NCI-H82 (cell line): ENCODE data around the gene AHSG.

Experiments used
- DNase-seq: peaks from one replicate; lab custom pipeline; 2025; lab: John Stamatoyannopoulos, UW

The AHSG gene

DNA sequence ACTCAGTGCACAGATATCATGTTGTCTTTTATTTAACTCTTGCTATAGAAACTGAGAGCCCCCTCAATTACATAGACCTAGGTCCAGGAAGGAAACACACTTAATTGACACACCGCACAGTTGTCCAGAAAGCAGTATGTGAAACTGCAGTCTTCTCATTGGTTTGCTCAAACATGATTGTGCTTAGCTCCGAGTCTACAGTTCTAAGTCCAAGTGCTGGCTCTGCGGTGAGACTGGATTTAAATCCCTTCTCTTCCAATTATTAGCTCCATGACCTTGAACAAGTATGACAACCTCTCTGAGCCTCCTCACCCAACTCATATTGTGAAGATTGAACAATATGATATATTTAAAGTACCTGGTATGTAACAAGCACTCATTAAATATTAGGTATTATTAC, 19.0 kb upstream of the AHSG start:
- DNase-seq: no peak

DNA sequence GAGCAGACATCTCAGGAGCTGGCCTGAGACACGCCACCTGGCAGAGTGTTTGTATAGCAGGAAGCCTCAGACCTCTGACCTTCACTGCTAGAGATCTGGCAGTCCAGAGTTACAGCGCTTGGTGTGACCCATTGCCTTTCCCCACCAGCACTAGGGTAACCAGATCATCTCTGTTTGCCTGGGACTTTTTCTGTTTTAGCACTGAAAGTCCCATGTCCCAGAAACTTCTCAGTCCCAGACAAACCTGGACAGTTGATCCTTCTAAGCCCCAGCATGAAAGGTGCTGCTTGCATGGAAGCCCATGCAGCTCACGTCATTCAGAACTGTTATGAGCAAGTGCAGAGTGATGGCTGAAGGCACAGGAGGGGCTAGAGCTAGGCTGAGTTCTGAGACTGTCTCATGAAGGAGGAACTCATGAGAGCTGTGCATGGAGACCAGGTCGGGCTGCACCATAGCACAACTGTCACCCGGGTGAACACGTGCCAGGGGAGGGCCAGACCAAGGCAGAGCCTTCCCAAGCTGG, 18.2 kb upstream of the AHSG start:
- no peak for DNase-seq

DNA sequence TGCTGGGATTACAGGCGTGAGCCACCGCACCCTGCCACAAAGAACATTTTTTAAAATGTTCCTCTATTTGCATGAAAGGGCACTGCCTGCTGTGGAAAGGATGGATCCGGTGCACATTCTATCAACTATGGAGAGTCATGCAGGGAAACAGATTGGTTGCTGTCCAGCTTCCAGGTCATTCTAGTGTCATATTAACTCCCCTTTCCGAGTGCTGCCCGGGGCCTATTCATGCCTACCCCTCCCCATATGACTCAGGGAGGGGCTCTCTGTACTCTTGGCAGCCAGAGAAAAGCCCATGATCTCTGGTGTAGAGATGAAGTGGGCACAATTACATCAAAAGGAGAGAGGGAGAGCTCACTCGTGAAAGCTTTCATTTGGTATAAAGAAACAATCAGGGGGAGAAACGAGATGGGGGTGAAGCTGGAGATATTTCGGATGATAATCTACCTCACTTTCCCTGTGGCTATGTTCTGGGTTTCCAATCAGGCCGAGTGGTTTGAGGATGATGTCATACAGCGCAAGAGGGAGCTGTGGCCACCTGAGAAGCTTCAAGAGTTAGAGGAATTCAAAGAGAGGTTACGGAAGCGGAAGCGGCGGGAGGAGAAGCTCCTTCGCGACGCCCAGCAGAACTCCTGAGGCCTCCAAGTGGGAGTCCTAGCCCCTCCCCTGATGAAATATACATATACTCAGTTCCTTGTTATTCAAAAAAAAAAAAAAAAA, 16.1 kb upstream of the AHSG start:
- DNase-seq: no peak

DNA sequence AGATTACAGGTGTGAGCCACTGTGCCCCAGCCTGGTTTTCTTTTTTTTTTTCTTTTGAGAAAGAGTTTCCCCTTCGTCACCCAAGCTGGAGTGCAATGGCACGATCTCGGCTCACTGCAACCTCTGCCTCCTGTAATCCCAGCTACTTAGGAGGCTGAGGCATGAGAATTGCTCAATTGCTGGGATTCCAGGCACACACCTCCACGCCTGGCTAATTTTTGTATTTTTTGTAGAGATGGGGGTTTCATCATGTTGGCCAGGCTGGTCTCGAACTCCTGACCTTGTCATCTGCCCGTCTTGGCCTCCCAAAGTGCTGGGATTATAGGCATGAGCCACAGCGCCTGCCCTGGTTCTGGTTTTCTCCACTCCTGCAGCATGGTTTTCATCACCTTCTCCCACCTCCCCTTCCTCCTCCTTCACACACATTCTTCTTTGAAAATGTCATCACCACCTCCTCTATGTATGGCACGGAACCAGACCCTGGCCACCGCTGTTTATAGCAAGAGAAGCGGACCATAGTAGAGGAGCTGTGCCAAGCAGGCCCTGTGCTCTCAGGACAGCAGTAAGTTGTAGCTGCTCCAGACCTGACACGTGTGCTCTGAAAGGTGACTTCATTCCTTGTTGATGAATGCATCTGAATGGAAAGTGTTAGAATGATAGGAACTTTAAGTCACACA, 14.6 kb upstream of the AHSG start:
- DNase-seq: no peak

DNA sequence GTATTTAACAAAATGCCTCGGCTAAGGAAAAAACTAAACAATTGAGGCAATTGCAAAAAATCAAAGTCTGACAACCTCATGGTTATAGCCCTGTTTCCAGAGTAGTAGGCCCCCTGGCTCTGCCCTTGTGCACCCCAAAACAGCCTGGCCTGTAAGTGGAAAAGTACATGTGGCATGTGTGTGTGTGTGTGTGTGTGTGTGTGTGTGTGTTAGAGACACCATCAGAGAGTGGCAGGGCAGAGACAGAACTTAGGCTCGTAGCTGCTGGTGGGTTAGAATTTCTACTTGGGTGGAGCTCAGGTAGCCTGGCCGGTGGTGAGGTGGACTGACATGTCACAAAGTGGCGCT, 14.1 kb upstream of the AHSG start:
- DNase-seq: no peak

DNA sequence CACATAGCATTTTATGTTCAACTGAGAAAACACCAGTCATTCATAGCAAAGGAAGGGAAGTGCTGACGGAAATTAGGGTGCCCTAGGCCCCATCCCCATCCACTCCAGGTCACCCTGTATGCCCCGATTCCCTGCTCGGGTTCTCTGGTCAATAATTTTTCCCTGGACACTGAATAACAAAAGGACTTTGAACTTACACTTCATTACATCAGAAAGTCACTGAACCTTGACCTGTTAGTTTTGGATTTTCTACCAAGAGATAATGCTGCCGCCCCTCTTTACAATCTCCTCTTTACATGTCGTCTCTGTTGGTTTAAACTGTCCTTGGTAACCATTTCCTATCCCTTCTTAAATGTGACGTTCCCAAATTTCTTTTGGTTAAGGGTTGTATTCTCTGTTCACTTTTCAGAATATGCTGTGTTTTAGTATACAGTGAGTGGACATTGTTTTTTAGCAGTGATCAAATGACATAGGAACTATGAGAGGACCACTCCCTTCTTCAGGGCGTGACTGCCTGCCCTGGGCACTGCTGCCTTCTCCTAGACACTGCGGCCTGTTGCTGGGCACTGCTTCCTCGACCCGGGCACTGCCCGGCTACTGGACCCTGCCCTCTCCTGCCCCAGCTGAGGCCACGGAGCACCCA, 13.6 kb upstream of the AHSG start:
- no peak for DNase-seq

DNA sequence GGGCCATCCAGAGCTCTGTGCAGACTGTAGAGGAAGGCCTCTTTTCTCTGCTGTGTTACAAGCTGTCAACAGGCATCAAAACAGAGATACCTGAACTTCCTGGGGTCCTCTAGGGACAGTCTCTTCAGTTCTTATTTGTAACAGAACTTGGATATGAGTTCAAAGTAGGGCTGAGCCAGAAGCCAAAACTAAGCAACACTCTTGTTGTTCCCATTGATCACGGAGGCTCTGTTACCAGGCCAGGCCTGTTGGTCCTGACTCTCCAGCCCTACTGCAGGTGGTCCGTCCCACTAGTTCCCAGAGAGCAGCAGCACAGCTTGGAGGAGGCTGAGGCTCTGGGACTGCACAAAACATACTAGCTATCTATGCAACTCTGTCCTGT, 13.1 kb upstream of the AHSG start:
- no peak for DNase-seq

DNA sequence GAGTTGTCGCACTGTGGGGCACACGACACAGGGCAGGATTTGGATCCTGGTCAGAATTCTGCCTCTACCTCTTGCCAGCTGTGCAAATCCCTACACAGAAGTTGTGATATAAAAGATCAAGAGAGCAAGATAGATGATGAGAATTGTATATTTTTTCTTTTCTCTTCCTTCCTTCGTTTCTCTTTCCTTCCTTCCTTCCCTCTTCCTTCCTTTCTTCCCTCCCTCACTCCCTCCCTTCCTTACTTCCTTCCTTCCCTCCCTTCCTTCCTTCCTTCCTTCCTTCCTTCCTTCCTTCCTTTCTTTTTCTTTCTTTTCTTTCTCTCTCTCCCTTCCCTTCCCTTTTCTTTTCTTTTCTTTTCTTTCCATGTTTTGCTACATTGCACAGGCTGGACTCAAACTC, 12.0 kb upstream of the AHSG start:
- DNase-seq: no peak

DNA sequence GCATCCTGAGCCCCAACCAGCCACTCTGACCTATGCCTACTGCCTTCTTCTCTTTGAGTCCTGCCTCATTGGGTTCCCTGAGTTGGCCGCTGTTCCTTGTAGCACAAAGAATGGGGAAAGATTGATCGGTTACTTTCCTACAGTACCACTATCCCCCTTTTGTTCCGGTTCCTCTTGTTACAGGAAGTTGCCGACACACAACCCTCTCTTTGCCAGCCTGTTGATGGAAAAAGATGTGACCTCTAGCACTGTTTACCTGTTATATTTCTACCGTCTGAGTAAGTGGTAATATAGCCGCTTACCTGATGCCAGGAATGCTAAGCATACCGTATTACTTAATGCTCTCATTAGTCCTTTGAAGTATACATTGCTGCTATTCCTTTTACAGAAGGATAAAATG, 9.7 kb upstream of the AHSG start:
- no peak for DNase-seq

DNA sequence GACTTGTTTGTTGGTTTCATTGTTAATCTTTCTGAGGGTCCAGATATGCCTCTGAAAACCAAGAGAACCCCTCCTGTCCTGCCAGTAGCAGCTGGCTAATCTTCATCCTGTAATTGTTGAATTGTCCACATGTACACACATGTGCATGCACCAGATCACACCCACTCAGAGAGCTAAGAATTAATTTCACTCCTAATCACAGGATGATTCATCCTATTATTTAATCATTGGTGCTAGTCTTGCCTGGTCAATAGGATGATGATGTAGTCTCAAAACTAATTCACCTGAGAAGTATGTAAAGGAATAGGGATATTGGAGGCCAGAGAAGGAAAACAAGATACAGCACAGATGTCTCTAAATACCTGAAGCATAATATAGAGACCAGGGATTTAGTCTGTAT, 7.8 kb upstream of the AHSG start:
- peak; percentile 44 for DNase-seq

DNA sequence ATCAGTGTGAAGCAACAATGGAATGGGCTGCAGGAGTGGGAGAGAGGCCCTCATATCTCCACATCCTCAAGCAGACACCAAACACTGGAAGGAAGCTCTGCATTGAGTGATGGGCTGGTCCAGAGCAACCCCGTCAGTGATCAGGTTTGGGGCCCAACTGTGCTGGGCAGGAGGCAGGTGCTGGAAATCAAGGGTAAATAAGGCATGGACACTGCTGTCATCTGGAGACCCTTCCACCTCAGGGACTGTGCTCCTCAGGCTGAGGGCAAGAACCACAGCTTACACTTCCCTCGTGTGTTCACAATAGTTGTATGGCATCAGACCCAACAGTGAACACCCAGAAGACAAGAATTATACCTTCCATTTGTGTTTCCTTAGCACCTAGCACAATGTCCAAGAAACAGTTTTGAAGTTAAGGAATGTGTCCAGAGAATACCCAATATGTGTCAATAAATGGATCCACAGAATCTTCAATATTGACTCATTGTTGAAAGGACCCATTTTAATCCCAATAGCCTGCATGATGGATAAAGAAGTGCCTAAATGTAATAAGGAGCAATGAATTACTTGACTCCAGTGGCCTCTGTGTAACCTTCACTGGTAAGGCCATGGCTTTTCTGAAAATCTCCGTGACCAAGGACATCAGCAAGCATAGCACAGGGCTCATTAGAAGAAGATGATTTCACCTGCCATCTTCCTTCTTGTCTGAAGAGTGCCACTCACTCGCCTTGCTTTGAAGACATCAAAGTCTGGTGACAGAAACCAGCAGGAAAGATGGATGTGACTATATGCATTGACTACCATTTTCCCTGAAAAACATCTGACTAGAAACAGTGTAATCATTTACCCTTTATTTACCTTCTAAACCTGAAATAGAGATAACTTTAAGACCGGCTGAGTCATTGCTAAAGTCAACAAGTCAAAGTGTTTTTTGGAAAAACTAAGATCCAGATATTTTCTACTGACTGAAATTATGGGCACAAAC, 7.0 kb upstream of the AHSG start:
- no peak for DNase-seq

DNA sequence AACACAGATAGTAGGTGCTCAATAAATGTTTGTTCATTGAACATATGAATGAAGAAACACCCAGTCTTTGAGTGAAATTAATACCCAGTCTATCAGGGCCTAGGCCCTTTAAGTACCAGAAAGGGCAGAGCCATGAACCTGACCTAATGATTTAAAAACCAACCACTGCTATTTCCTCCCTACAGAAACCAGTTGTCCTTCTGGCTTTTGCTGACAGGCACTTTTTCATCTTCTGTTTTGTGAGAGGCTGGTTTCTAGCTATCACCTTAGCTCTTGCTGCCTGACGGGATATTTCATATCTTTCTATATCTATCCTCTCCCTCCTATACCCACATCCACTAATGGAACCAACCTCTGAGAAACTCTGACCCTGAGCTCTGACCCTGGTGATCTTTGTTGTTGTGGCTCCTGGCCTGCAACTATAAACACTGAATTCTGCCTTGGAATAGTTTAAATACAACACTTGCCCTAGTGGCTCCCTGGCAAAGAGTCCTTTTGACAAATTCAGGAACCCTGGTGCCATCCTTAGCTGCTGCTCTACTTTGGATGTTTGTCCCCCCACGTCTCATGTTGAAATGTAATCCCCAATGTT, 4.1 kb upstream of the AHSG start:
- no peak for DNase-seq

DNA sequence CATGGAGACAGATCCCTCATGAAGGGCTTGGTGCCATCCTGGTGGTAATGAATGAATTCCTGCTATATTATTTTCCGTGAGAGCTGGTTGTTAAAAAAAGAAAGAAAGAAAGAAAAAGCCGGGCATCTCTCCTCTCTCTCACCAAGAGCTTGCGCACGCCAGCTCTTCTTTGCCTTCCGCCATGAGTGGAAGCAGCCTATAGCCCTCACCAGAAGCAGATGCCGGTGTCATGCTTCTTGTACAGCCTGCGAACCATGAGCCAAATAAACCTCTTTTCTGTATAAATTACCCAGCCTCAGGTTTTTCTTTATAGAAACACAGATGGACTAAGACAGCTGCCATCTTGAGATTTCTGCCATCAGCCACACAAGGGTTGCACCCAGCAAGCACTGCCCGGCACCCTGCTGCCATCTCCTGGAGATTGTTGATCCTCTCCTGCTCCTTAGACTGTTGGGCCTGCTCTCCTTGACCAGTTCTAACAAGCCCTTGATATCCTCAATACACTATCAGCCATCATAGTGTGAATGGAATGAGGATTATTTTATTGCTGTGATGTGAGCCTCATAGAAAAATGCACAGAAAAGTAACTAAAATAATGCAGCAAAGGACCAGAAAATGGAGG, 3.5 kb upstream of the AHSG start:
- DNase-seq: peak; percentile 49

DNA sequence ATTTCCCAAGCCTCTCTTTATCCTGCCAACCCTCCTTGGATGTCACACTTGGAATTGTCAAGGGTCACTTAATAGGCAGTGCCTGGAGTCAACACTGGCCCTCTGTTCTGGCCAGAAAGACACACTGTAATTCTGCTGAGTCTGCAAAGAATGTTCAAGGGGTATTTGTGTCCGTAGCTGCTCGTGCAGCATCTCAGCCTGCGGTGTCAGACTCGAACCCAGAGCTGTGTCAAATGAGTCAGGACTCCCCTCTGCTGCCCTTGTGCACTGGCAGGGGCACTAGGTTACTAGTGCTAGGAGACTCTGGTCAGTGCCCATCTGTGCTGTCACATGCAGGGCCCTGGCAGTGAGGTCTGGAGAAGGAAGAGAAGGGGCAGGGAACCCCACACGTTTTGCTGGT, 795 bp upstream of the AHSG start:
- no peak for DNase-seq

DNA sequence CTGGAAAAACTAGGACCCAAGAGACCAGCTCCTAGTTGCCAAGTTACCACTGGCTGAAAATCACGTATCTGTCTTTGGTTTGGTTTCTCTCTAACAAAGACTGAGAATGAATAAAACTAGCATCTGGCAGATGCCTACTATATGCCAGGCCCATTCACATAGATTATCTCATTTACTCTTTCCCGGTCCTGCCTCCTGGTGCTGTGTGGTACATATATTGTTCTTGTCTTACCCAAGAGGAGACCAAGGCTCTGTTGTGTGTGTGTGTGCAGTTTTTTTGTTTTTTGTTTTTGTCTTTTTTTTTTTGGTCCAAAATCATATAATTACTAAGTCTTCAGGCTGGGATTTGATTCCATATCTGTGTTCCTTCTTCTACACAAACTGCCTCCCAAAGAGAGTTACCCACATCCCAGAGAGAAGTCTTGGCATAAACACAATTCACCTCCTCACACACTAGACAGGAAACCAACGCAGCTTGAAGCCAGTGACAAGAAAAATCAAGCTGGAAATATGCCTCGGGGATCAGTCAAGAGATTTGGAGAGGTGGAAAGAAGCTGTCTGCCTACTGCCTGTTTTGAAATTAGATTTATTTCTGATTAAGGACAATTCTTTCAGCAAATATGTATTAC, 891 bp downstream of the AHSG start:
- no peak for DNase-seq

DNA sequence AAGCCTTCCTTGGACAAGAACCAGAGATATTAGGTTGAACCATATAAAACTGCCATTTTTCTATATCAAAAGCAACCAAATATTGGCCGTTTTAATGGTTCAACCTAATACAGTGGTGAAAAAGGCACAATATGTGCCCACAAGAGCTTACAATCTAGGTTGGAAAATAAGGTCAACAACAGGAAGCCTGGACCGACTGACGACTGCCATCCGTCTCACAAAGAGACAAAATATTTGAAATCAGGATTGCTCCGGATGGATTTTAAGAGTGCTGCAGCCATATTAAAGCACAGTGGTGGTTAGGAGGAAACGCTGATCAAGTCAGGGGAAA, 1.4 kb downstream of the AHSG start:
- DNase-seq: no peak

DNA sequence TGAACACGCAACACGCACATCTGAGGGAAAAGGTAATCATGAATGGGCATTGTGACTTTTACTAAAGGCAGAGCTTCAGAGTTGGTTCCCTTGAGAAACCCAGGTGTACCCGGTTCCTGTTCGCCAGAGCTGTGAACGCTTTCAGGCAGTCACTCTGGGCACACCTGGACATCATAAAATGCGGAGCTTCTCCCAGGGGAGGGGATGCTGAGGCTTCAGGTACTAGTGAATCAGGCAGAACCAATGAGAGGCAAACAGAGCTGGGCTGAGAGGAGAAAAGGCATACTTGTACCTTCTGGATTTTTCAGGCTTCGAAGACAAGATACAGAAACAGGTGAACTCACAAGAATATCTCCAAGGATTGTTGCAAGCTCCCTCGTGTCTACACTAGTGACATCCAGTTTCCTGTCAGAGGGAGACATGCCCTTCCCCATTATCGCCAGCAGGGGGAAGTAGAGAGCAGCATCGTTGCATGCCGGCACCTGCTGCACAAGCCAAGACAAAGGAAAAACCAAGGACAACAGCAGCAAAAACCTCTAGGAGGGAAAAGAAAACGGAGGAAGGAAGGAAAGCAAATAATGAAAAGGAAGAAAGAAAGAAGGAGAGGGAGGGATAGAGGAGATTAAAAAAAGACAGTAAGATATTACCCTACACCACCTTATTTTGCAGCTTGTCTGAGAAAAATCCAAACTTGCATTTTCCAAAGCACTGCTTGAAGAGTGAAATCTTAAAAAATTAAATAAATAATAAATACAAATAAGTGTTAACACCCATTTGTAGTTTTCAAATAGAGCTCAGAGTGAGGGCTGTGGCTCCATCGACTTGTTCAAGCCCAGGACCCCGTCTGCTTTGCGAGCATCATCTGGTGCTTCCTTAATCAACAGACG, 2.0 kb downstream of the AHSG start:
- DNase-seq: peak; percentile 83

DNA sequence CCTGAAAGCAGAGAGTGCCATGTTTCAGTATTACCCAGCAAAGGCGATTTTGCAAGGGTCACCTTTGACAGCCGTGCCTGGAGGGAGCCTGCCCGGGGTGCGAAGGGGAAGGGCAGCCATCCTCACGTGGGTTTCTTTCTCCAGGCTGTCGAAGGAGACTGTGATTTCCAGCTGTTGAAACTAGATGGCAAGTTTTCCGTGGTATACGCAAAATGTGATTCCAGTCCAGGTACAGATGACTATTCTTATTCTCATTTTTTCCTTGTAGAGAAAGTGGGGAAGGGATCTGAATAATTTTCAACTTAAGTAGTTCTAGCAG, 3.4 kb downstream of the AHSG start:
- no peak for DNase-seq

DNA sequence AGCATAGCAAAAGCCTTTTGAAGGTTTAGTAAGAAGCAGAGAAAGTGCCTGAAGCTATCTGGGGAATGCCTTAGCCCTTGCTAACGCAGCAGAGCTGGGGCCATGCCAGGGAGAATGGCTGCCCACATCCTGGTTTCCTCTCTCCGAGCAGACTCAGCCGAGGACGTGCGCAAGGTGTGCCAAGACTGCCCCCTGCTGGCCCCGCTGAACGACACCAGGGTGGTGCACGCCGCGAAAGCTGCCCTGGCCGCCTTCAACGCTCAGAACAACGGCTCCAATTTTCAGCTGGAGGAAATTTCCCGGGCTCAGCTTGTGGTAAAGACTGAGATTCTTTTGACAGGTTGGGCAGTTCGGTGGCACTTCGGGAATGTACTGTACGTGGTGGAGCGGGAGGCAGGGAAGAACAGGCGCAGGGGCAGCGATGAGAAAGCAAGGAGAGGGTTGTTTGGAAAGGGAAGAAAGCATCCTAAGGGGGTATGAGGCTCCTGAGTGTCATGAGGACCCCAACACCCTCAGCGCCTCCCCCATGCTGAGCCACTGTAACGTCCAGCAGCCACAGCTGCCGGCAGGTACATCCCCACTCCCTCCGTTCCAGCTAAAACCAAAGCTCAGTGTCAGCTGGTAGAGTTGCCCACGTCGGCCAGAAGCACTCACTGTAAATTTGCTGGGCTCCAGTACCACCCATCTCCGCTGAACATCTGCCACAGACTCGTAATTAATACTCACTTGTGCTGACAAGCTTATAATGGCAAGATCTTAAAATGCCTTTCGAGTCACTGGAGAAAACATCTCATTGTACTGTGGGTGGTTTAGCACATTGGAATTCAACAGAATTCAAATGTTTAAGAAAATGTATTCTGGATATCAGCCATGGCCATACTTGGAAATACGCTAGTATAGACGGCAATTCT, 4.4 kb downstream of the AHSG start:
- DNase-seq: peak; percentile 80
